Measurements from ENCODE around the gene FURIN. TPM values are rescaled to one million over a fixed set of nuclear protein-coding genes. Genes with fewer than 3 reads are reported as not detected.
"Not testable (repeated sequence)": the region's sequence is repeated elsewhere in the genome, so short reads cannot be mapped to it uniquely, and the experiment has no call there.

FURIN gene
- total RNA-seq, 2 donors from 2014 or later: 604 to 721 TPM

DNA sequence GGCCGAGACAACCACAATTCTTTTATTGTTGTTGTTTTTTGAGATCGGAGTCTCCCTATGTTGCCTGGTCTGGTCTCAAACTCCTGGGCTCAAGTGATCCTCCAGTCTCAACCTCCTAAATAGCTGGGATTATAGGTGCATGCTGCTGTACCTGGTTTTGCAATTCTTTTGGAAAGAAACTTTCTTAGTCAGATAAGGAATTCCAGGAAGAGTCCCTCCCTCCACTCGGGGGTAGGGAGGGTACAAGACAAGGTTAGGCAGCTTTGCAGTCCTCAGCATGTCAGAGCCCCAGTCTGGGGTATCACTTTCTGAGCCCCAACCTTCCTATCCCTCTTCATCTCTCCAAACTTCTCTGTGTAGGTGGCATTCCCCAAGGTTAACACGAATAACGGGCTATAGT lies 33.8 kb upstream of the FURIN start:
- H3K36me3 Mint-ChIP-seq (ENCODE audit: insufficient read depth in 2 of 2): peaks cover 17 to 19% of the 10 kb centered on the region in 2 donors
- peaks cover 0 to 1% of the 10 kb centered on the region in 2 donors for H3K9me3 Mint-ChIP-seq

DNA sequence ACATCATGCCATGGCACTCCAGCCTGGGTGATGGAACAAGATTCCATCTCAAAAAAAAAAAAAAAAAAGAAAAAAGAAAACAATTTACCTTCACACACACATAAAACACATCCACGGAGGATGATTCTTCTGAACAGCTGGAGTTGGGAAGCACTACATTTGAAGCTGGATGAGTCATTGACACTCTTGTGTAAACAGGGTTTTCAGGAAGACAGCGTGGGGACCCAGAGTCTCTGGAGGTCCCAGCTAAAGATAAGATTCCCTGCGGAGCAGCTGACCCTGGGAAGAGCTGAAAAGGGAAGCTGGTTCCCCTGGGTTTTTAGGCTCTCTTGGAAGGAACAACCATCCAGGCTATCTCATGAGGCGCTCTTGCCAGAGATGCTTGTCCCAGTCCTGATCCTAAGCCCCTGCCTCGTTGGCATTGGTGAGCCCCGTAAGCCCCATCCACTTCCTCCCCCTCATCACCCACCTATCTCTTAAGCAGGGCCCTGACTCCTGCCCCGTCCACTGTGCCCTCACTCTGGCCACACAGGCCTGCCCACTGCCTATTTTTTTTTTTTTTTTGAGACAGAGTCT lies 32.0 kb upstream of the FURIN start:
- no peaks in the 10 kb centered on the region for H3K27me3 Mint-ChIP-seq (ENCODE audit: low read depth)
- DNase-seq (no peak), ATAC-seq (replicated peaks in 1 of 2) (no peak)
- peak overlapping the region; percentile 92 for H3K27ac Mint-ChIP-seq
- H3K9me3 Mint-ChIP-seq: no peaks in the 10 kb centered on the region
- H3K36me3 Mint-ChIP-seq (ENCODE audit: insufficient read depth in 2 of 2): peaks cover 13 to 20% of the 10 kb centered on the region in 2 donors
- H3K4me1 Mint-ChIP-seq (ENCODE audit: low read depth): peaks cover 92% of the 10 kb centered on the region
- H3K4me3 Mint-ChIP-seq: peak overlapping the region; percentile 80 to 81

More for the DNA sequence above, 33.8 kb upstream of the FURIN start:
- DNase-seq (no peak), ATAC-seq (replicated peaks in 1 of 2) (no peak)
- Mint-ChIP-seq H3K27ac (peak overlapping the region; percentile 26), H3K4me3 (no peak overlapping the region), H3K4me1 (ENCODE audit: low read depth) (peaks cover 92% of the 10 kb centered on the region), H3K27me3 (ENCODE audit: low read depth) (no peaks in the 10 kb centered on the region)

DNA sequence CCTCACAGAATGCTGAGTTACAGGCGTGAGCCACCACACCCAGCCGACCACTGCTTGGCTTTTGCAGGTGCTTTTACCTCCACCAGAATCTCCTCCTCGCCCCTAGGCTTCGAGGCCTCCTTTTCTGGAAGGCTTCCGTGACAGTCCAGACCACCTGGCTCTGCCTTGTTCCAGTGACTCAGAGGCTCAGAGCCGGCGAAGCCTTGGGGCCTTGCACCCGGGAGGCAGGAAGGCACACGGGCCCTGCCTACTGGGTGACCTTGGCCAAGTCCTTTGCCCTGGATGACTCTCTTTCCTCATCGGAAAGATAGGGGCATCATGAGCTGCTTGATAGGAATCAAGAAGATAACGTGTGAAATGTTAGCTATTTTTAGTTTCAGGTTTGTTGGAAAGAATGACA lies 31.3 kb upstream of the FURIN start:
- H3K4me1 Mint-ChIP-seq (ENCODE audit: low read depth): peaks cover 98% of the 10 kb centered on the region
- H3K4me3 Mint-ChIP-seq: peak overlapping the region; percentile 80 to 81
- ATAC-seq (replicated peaks in 1 of 2): peak; percentile 36 to 37
- H3K27me3 Mint-ChIP-seq (ENCODE audit: low read depth): no peaks in the 10 kb centered on the region
- H3K9me3 Mint-ChIP-seq: no peaks in the 10 kb centered on the region
- peaks cover 15 to 23% of the 10 kb centered on the region in 2 donors for H3K36me3 Mint-ChIP-seq (ENCODE audit: insufficient read depth in 2 of 2)
- H3K27ac Mint-ChIP-seq: peak overlapping the region; percentile 92
- peak; percentile 61 to 70 for DNase-seq

DNA sequence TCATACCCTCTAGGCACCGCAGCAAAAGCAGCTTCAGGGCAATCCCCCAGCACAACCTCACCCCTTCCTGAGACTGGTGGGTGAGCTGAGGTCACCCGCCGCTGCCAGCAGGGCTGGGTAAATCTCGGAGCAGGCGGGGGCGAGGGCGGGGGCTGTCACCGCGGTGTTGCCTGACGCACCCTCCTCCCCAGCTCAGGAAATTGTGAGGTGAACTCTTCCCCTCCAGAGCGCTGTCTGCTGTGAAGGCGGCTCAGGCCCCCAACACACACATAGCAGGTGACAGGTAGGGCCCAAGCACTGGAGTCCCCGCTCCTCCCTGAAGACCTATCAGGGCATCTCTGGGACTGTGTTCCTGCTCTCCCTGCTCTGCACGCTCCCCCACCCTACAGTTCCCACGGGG lies 30.2 kb upstream of the FURIN start:
- ATAC-seq (replicated peaks in 1 of 2) (peak; percentile 88), DNase-seq (peak; percentile 95 to 97)
- Mint-ChIP-seq H3K27ac (peak overlapping the region; percentile 92), H3K9me3 (no peaks in the 10 kb centered on the region), H3K4me3 (peak overlapping the region; percentile 80 to 81), H3K36me3 (ENCODE audit: insufficient read depth in 2 of 2) (peaks cover 14 to 27% of the 10 kb centered on the region in 2 donors), H3K27me3 (ENCODE audit: low read depth) (no peaks in the 10 kb centered on the region), H3K4me1 (ENCODE audit: low read depth) (peaks cover 94% of the 10 kb centered on the region)

DNA sequence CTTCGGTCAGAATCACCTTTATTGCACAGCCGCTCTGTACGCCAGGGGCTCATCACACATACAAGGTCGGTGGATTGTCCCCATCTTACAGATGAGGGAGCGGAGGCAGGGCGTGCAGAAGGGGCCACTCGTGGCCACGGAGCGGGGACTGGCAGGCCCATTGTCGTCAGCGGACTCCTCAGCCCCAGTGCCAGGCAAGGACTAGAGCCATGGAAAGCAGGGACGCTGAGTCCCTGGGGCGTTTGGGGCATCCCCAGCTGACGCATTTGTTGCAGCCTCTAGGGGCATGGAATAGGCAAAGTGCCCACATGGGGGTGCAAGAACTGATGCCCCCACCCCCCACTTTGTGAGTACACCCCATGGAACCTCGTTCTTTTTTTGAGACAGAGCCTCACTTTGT lies 29.8 kb upstream of the FURIN start:
- Mint-ChIP-seq H3K27ac (peak overlapping the region; percentile 92), H3K4me1 (ENCODE audit: low read depth) (peaks cover 95% of the 10 kb centered on the region), H3K4me3 (peak overlapping the region; percentile 80 to 81), H3K36me3 (ENCODE audit: insufficient read depth in 2 of 2) (peaks cover 14 to 30% of the 10 kb centered on the region in 2 donors), H3K27me3 (ENCODE audit: low read depth) (no peaks in the 10 kb centered on the region), H3K9me3 (no peaks in the 10 kb centered on the region)
- ATAC-seq (replicated peaks in 1 of 2) (peak; percentile 20 to 28), DNase-seq (peak; percentile 49 to 51)

DNA sequence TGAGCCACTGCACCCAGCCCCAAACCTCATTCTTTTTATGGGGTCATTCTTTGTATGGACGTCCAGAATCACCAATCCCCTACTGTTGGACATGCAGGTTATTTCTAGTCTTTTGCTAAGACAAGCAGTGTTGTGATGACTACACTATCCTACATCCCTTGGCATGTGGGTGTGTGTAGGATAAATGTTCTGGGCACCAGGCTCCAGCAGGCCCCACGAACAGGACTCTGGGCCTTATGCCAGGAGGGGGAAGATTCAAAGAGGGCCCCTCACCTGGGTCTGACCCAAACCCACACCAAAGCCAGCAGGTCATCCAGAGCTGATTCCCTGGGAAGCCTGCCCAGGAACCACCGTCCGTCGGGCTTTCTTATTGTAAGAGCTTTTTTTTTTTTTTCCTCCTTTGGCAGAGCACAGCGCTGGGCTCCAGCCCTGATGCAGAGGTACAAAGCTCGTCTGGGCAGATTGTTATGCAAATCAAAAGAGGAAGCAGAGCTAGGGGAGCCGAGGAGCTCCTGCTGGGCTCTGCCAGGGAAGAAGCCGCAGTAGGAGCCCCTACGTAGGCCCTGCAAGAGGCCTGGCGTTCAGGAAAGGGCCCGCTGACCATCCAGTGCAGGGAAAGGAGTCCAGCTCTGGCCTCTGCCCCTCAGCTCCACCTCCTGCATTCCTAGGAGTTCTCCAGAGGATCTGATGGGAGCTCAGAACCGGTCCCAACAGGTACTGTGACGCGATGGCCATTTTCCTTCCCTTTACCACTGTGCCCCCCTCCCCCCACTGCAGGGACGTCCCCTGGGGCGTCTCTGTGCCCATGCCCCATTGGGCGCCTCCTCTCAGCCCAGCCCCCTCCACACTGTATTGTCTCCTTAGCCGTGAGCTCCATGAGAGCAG lies 29.0 kb upstream of the FURIN start:
- Mint-ChIP-seq H3K27me3 (ENCODE audit: low read depth) (no peaks in the 10 kb centered on the region), H3K27ac (peak overlapping the region; percentile 78), H3K4me3 (peak overlapping the region; percentile 80 to 81), H3K9me3 (no peaks in the 10 kb centered on the region), H3K36me3 (ENCODE audit: insufficient read depth in 2 of 2) (peaks cover 11 to 30% of the 10 kb centered on the region in 2 donors), H3K4me1 (ENCODE audit: low read depth) (peaks cover 96% of the 10 kb centered on the region)
- ATAC-seq (replicated peaks in 1 of 2): no peak
- no peak for DNase-seq

DNA sequence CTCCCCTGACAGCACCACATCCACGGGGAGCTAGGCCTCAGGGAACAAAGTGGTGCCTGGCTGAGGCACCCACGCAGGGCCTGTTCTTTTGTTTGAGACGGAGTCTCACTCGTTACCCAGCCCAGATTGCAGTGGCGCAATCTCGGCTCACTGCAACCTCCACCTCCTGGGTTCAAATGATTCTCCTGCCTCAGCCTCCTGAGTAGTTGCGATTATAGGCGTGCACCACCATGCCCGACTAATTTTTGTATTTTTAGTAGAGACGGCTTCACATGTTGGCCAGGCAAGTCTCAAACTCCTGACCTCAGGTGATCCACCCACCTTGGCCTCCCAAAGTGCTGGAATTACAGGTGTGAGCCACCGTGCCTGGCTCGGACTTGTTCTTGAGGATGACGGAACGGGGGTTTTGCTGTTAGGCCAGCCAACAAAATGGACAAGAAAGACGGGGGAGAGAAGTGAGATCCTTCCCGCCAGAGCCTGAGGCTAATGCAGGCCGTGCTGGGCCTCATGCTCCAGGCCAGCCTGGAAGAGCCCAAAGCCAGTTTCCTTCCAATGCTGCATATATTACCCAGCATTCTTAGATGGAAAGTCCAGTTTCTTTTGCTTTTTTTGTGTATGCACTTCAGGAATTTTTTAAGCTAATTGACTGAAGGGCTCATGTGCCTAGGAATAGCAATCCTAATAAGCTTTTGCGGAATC lies 28.1 kb upstream of the FURIN start:
- H3K36me3 Mint-ChIP-seq (ENCODE audit: insufficient read depth in 2 of 2): peaks cover 9 to 33% of the 10 kb centered on the region in 2 donors
- peak overlapping the region; percentile 80 to 81 for H3K4me3 Mint-ChIP-seq
- H3K9me3 Mint-ChIP-seq: no peaks in the 10 kb centered on the region
- DNase-seq (no peak), ATAC-seq (replicated peaks in 1 of 2) (no peak)
- H3K27ac Mint-ChIP-seq: peak overlapping the region; percentile 8
- H3K4me1 Mint-ChIP-seq (ENCODE audit: low read depth): peaks cover 95% of the 10 kb centered on the region
- no peaks in the 10 kb centered on the region for H3K27me3 Mint-ChIP-seq (ENCODE audit: low read depth)

DNA sequence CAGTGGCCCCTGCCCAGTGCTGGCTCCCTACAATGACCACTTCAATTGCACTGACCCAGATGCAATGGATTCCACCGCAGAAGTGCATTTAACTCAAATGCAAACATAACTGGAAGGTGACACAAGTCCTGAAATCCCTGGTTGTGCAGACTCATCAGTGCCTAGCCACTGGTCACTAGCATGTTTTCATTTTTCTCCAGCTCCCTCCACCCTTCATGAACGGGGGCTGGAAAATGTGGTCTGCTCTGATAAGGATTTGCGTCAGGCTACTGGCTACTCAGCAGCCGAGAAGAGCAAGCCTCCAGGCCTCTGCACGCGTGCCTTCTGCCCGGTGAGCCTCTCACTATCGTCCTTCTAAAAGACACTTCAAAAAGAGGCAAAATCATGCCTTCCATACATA lies 27.4 kb upstream of the FURIN start:
- ATAC-seq (replicated peaks in 1 of 2) (no peak), DNase-seq (no peak)
- H3K9me3 Mint-ChIP-seq: no peaks in the 10 kb centered on the region
- H3K27me3 Mint-ChIP-seq (ENCODE audit: low read depth): no peaks in the 10 kb centered on the region
- peaks cover 9 to 33% of the 10 kb centered on the region in 2 donors for H3K36me3 Mint-ChIP-seq (ENCODE audit: insufficient read depth in 2 of 2)
- peaks cover 95% of the 10 kb centered on the region for H3K4me1 Mint-ChIP-seq (ENCODE audit: low read depth)
- H3K27ac Mint-ChIP-seq: peak overlapping the region; percentile 8
- H3K4me3 Mint-ChIP-seq: peak overlapping the region; percentile 16 to 51

DNA sequence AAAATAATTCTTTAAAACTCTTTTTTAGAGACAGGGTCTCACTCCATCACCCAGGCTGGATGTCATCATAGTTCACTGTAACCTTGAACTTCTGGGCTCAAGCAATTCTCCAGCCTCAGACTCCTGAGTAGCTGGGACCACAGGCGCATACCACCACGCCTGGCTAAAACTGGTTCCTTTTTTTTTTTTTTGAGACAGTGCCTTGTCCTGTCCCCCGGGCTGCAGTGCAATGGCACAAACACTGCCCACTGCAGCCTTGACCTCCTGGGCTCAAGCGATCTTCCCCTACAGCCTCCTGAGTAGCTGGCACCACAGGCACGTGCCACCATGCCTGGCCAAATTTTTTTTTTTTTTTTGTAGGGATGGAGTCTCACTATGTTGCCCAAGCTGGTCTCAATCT lies 23.7 kb upstream of the FURIN start:
- Mint-ChIP-seq H3K4me1 (ENCODE audit: low read depth) (peaks cover 74% of the 10 kb centered on the region), H3K27ac (peak overlapping the region; percentile 30), H3K9me3 (no peaks in the 10 kb centered on the region), H3K36me3 (ENCODE audit: insufficient read depth in 2 of 2) (peaks cover 12 to 38% of the 10 kb centered on the region in 2 donors), H3K4me3 (peak overlapping the region; percentile 54 to 75), H3K27me3 (ENCODE audit: low read depth) (no peaks in the 10 kb centered on the region)
- no peak for ATAC-seq (replicated peaks in 1 of 2)
- DNase-seq: no peak

DNA sequence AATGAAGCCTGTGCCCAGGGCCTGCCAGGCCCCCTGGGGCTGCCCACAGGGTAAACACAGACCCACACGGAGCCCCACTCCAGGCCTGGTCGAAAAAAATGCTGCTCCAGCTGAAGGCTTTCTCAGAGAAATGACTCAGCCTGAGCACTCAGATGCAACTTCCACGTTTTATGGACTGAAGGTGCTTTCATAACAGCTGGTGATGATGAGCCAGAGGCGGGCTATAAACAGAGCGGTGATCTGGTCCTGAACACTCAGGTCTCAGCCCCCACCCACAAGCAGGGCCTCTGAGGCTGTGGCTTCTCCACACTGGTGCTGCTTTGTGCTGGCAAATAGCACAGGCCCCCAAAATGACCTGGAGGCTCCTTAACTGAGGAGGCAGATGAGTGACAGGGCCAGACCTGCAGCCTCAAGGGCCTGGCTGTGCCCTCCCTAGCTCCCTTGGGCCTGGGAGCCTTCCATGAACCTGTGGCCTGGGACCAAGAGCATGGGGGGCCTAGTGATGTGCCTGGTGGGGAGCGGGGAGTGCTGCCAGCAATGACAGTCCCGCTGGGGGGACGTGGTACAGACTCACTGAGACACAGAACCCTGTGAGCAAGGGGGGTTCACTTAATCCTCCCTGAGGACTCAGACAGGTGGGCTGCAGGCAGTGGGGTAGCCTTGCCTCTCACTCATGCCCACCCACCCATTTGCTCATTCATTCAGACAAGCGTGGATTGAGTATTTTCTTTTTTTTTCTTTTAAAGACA lies 23.0 kb upstream of the FURIN start:
- DNase-seq: peak; percentile 86 to 89
- Mint-ChIP-seq H3K9me3 (no peaks in the 10 kb centered on the region), H3K27me3 (ENCODE audit: low read depth) (no peaks in the 10 kb centered on the region), H3K36me3 (ENCODE audit: insufficient read depth in 2 of 2) (peaks cover 13 to 36% of the 10 kb centered on the region in 2 donors), H3K4me1 (ENCODE audit: low read depth) (peaks cover 67% of the 10 kb centered on the region), H3K4me3 (peak overlapping the region; percentile 54 to 75), H3K27ac (peak overlapping the region; percentile 30)
- ATAC-seq (replicated peaks in 1 of 2): peak; percentile 96 to 97

DNA sequence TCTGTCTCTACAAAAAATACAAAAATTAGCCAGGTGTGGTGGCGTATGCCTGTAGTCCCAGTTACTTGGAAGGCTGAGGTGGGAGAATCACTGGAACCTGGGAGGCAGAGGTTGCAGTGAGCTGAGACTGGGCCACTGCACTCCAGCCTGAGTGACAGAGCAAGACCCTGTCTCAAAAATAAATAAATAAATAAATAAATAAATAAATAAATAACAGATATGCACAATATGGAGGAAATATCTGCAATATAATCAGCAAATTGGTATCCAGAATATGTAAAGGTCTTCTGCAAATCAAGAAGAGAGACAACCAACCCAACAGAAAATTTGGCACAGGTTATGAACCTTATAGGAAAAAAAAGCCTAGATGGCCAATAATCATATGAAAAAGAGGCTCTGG lies 19.0 kb upstream of the FURIN start:
- H3K9me3 Mint-ChIP-seq; H3K27ac Mint-ChIP-seq; DNase-seq; ATAC-seq (replicated peaks in 1 of 2); H3K27me3 Mint-ChIP-seq (ENCODE audit: low read depth): not testable (repeated sequence)
- peaks cover 71% of the 10 kb centered on the region for H3K4me1 Mint-ChIP-seq (ENCODE audit: low read depth)
- peak overlapping the region; percentile 22 to 62 for H3K4me3 Mint-ChIP-seq
- H3K36me3 Mint-ChIP-seq (ENCODE audit: insufficient read depth in 2 of 2): peaks cover 20 to 40% of the 10 kb centered on the region in 2 donors

DNA sequence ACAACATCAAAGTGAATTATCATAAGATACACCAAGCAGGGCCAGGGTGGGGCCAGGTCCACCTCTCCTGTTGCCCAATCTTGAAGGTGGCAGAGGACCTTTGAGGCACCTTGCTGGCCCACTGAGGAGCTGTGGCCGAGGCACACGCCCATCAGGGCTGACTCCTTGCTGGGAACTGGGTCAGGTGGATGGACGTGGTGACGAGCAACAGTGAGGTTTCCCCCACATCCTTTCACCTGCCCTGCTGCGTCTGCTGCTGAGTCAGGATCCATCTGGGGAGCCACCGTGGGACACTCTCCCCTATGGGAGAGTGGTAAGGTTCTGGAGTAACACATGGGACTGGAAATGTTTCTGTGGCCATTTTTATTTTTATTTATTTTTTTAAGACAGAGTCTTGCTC lies 17.3 kb upstream of the FURIN start:
- Mint-ChIP-seq H3K27me3 (ENCODE audit: low read depth) (no peaks in the 10 kb centered on the region), H3K36me3 (ENCODE audit: insufficient read depth in 2 of 2) (peaks cover 22 to 40% of the 10 kb centered on the region in 2 donors), H3K4me3 (peak overlapping the region; percentile 71 to 74), H3K9me3 (peaks cover 0 to 7% of the 10 kb centered on the region in 2 donors), H3K27ac (peak overlapping the region; percentile 99), H3K4me1 (ENCODE audit: low read depth) (peaks cover 72% of the 10 kb centered on the region)
- DNase-seq (peak; percentile 68 to 76), ATAC-seq (replicated peaks in 1 of 2) (peak; percentile 12 to 47)
